DMS 273 (cell line): Measurements from ENCODE around the gene CARNS1.
A peak's percentile ranks its signal among the peaks of the same experiment; 100 is the strongest.

Source experiments
- DNase-seq: peaks from one replicate; lab custom pipeline; 2025; ENCODE audit not compliant: unreplicated experiment; lab: John Stamatoyannopoulos, UW

CARNS1 gene

GRCh38 chr11:67376063-67376820, 39.2 kb upstream of the CARNS1 start:
- DNase-seq = no peak

GRCh38 chr11:67376873-67377808, 38.3 kb upstream of the CARNS1 start:
- DNase-seq = no peak

- no peak for DNase-seq
Observed at GRCh38 chr11:67378544-67378943, 36.9 kb upstream of the CARNS1 start.

GRCh38 chr11:67379061-67380058, 36.1 kb upstream of the CARNS1 start:
- DNase-seq = no peak

- no peak for DNase-seq
Observed at GRCh38 chr11:67381244-67381972, 34.1 kb upstream of the CARNS1 start.

GRCh38 chr11:67382276-67383136, 33.0 kb upstream of the CARNS1 start:
- peak; percentile 79 for DNase-seq

GRCh38 chr11:67384851-67385366, 30.6 kb upstream of the CARNS1 start:
- DNase-seq = peak; percentile 57

- no peak for DNase-seq
Observed at GRCh38 chr11:67387069-67387468, 28.4 kb upstream of the CARNS1 start.

GRCh38 chr11:67387518-67387917, 28.0 kb upstream of the CARNS1 start:
- DNase-seq = no peak

- DNase-seq = peak; percentile 53
Observed at GRCh38 chr11:67389477-67389876, 26.0 kb upstream of the CARNS1 start.

GRCh38 chr11:67390947-67391303, 24.6 kb upstream of the CARNS1 start:
- no peak for DNase-seq

- DNase-seq = peak; percentile 97
Observed at GRCh38 chr11:67391304-67392182, 23.9 kb upstream of the CARNS1 start, which contains the start of gene RAD9A. RAD9A (plus strand) TSS chr11:67391986; CDS start chr11:67392045, 59 bp downstream.

GRCh38 chr11:67392183-67392715, 23.2 kb upstream of the CARNS1 start:
- DNase-seq = peak; percentile 52

GRCh38 chr11:67393437-67393836, 22.0 kb upstream of the CARNS1 start:
- DNase-seq = no peak

- DNase-seq = no peak
Observed at GRCh38 chr11:67393990-67394389, 21.5 kb upstream of the CARNS1 start.

- DNase-seq = no peak
Observed at GRCh38 chr11:67395555-67396258, 19.8 kb upstream of the CARNS1 start.

- DNase-seq = no peak
Observed at GRCh38 chr11:67396259-67396581, 19.3 kb upstream of the CARNS1 start.
